GM20000 (cell line): Measurements from ENCODE around the gene STXBP3.
"Not testable (repeated sequence)": the region's sequence is repeated elsewhere in the genome, so short reads cannot be mapped to it uniquely, and the experiment has no call there.

Source experiments
- DNase-seq: peaks from one replicate; pipeline ENCODE4 v3.0.0; 2012; ENCODE audit warnings: low spot score
- CTCF ChIP-seq: IDR thresholded peaks from 2 replicates; pipeline ENCODE4 v1.5.1; 2012; ENCODE audit warnings: mild to moderate bottlenecking, control low read depth; ENCODE audit errors: extremely low read depth, missing control alignments

The STXBP3 gene

GRCh38 chr1:108758796-108759195 lies 12.3 kb downstream of the STXBP3 start:
- DNase-seq: no peak

GRCh38 chr1:108767115-108767514 lies 20.6 kb downstream of the STXBP3 start:
- no peak for DNase-seq
- TF ChIP-seq CTCF: no peak

More at GRCh38 chr1:108758796-108759195, 12.3 kb downstream of the STXBP3 start:
- TF ChIP-seq CTCF: no peak

- DNase-seq: no peak
- no peak for TF ChIP-seq CTCF
These were observed 21.2 kb downstream of the STXBP3 start for GRCh38 chr1:108767708-108768107.

DNA sequence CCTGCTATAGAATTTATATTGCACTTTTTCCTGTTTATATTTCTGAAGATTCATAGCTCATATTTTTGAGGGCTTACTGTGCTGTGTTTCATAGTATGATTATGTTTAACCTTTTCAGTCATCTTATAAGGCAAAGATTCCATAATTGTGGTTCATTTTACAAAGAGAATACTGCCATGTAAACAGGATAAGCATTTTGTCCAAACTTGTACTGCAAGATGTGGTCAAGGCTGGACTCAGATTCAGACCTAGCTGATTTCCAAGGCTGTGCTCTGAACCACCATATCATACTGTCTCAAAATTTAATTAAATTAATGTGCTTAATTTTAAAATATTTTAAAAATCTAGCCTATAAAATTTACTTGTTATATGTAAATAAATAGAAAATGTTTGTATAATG lies 31.4 kb downstream of the STXBP3 start:
- no peak for TF ChIP-seq CTCF
- no peak for DNase-seq

- no peak for TF ChIP-seq CTCF
- no peak for DNase-seq
These were observed 33.0 kb downstream of the STXBP3 start for GRCh38 chr1:108779455-108779854.

DNA sequence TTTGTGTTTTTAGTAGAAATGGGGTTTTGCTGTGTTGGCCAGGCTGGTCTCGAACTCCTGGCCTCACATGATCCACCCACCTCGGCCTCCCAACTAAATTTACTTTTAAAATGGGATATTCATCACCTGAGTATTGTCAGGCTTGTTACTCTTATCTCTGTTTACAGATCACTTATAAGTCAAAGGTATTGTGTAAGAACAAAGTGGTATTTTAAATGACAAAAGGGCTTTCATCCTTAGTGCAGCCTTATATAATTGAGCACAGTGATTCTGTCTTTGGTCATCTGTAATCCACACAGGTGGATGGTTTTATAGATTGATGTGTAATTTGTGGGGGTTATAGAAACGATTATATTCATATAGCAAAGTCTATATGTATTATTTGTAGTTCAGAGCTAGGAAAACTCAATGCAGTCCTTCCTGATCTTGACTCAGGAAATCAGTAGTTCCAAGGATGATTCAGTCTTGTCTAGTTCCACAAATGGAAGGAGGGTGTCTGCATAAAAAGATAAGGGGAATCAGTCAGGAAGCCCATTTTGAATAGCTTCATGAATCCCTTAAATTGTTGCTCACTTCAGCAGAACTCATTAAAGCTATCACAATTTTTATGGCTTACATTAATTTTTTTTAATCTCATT lies 34.6 kb downstream of the STXBP3 start:
- no peak for TF ChIP-seq CTCF
- no peak for DNase-seq

DNA sequence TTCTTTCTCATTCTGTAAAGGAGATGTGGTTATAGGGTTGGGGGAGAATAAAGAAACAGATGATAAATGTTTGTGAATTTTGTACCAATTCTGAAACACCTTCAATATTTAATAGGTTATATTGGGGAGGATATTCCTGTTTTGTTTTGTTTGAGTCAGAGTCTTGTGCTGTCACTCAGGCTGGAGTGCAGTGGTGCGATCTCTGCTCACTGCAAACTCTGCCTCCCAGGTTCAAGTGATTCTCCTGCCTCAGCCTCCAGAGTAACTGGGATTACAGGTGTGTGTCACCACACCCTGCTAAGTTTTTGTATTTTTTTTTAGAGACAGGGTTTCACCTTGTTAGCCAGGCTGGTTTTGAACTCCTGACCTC lies 35.1 kb downstream of the STXBP3 start:
- DNase-seq: not testable (repeated sequence)

GRCh38 chr1:108785264-108785663 lies 38.8 kb downstream of the STXBP3 start:
- DNase-seq: no peak
- no peak for TF ChIP-seq CTCF
